H1 (cell line): Measurements from ENCODE around the gene NDEL1. TPM values are rescaled to one million over a fixed set of nuclear protein-coding genes. Genes with fewer than 3 reads are reported as not detected.

Experiments
- CTCF ChIA-PET: fragments of 300-600 bp; sonication (Branson Sonifier 250); formaldehyde crosslinking; loops from one replicate; lab custom pipeline; 2021; ENCODE audit not compliant: partially characterized antibody; lab: Charles Lee
- POLR2A ChIA-PET: fragments of 300-600 bp; sonication (Branson Sonifier 250); formaldehyde crosslinking; loops from one replicate; lab custom pipeline; 2021; ENCODE audit warnings: inconsistent platforms; ENCODE audit not compliant: partially characterized antibody; lab: Charles Lee
- DNase-seq, 2 experiments: peaks; one replicate each; pipeline versions ENCODE4 v3.0.0 to v3.0.0-alpha.2; 2010 to 2022; ENCODE audit warnings: low spot score in 2 of 2, low read depth in 1 of 2, mixed read lengths in 1 of 2
- FAIRE-seq: peaks from 2 replicates; lab custom pipeline; 2011; peaks lifted over from hg19 to GRCh38; lab: Jason Lieb, UNC
- H2AFZ ChIP-seq: 2 replicates; pipeline ENCODE4 v1.8.1; 2012; ENCODE audit warnings: low read length, inconsistent platforms
- H2AK5ac ChIP-seq: 2 replicates; pipeline ENCODE4 v1.6.1; 2013; ENCODE audit warnings: low read depth, low read length
- H2BK120ac ChIP-seq: replicated peaks from 2 replicates; pipeline ENCODE3; 2013; ENCODE audit warnings: low read depth, low read length, inconsistent platforms
- H2BK12ac ChIP-seq: 2 replicates; pipeline ENCODE4 v1.6.1; 2013; ENCODE audit warnings: low read depth, low read length
- H2BK15ac ChIP-seq: 2 replicates; pipeline ENCODE4 v1.6.1; 2013; ENCODE audit warnings: low read length
- H2BK20ac ChIP-seq: 2 replicates; pipeline ENCODE4 v1.6.1; 2013; ENCODE audit warnings: low read length
- H2BK5ac ChIP-seq: 2 replicates; pipeline ENCODE4 v1.6.1; 2013; ENCODE audit warnings: low read depth, low read length
- H3K14ac ChIP-seq: 2 replicates; pipeline ENCODE4 v1.6.1; 2013; ENCODE audit warnings: inconsistent platforms; ENCODE audit not compliant: insufficient read length
- H3K18ac ChIP-seq: 2 replicates; pipeline ENCODE4 v1.6.1; 2013; ENCODE audit warnings: low read length; ENCODE audit errors: extremely low read depth
- H3K23ac ChIP-seq: 2 replicates; pipeline ENCODE4 v1.6.1; 2013; ENCODE audit warnings: inconsistent platforms; ENCODE audit not compliant: insufficient read length
- H3K23me2 ChIP-seq: 2 replicates; pipeline ENCODE4 v1.6.1; 2013; ENCODE audit warnings: low read depth, low read length
- H3K27ac ChIP-seq: 2 replicates; pipeline ENCODE4 v1.6.1; 2011; ENCODE audit warnings: low read depth, low read length, inconsistent platforms
- H3K27me3 ChIP-seq, 4 experiments: replicated peaks in 1 of 4; 1 replicate in 1 of 4; 2 replicates in 3 of 4; pipeline versions ENCODE4 v1.6.1 to v1.8.1; 2011 to 2013; ENCODE audit warnings: low read length in 3 of 4, mild to moderate bottlenecking in 3 of 4, inconsistent platforms in 2 of 4, mixed read lengths in 2 of 4, moderate library complexity in 1 of 4; ENCODE audit not compliant: control insufficient read depth in 3 of 4, insufficient read depth in 3 of 4; ENCODE audit errors: extremely low read depth in 1 of 4
- H3K36me3 ChIP-seq, 4 experiments: 2 replicates each; pipeline versions ENCODE4 v1.6.1 to v1.8.1; 2011 to 2013; ENCODE audit warnings: mild to moderate bottlenecking in 4 of 4, low read length in 3 of 4, moderate library complexity in 2 of 4, control low read depth in 1 of 4, inconsistent platforms in 1 of 4; ENCODE audit not compliant: insufficient read depth in 4 of 4, control insufficient read depth in 2 of 4
- H3K4ac ChIP-seq: replicated peaks from 2 replicates; pipeline ENCODE3; 2013; ENCODE audit warnings: low read length, low read depth, mixed read lengths, inconsistent platforms; ENCODE audit not compliant: insufficient read length
- H3K4me1 ChIP-seq, 4 experiments: replicated peaks in 1 of 4; 1 replicate in 1 of 4; 2 replicates in 3 of 4; pipeline versions ENCODE4 v1.6.1 to v1.8.1; 2011 to 2013; ENCODE audit warnings: low read length in 3 of 4, inconsistent platforms in 2 of 4, mixed read lengths in 1 of 4; ENCODE audit not compliant: insufficient read depth in 4 of 4, control insufficient read depth in 3 of 4
- H3K4me2 ChIP-seq, 2 experiments: 2 replicates each; pipeline versions ENCODE4 v1.6.1 to v1.8.1; 2011 to 2013; ENCODE audit warnings: low read depth in 2 of 2, low read length in 2 of 2, control low read depth in 1 of 2, inconsistent platforms in 1 of 2, mild to moderate bottlenecking in 1 of 2; ENCODE audit not compliant: insufficient read depth in 1 of 2
- H3K4me3 ChIP-seq, 4 experiments: fragments of 200-600, 300-600 bp in 1 of 4; sonication (generic), shearing (Covaris generic), sonication (Bioruptor Twin) in 1 of 4; 2 replicates each; pipeline versions ENCODE4 v1.5.1 to v1.8.1; 2011 to 2016; ENCODE audit warnings: low read length in 4 of 4, low read depth in 3 of 4, control low read depth in 2 of 4, inconsistent platforms in 2 of 4, mild to moderate bottlenecking in 2 of 4, mixed read lengths in 1 of 4, moderate library complexity in 1 of 4; ENCODE audit not compliant: insufficient read depth in 2 of 4; ENCODE audit errors: extremely low read depth in 1 of 4
- H3K56ac ChIP-seq: replicated peaks from 2 replicates; pipeline ENCODE3; 2013; ENCODE audit warnings: low read depth, mild to moderate bottlenecking, mixed read lengths, low read length, inconsistent platforms; ENCODE audit not compliant: insufficient read length
- H3K79me1 ChIP-seq: 2 replicates; pipeline ENCODE4 v1.6.1; 2013; ENCODE audit warnings: low read depth, low read length, control low read depth
- H3K79me2 ChIP-seq, 2 experiments: 2 replicates each; pipeline versions ENCODE4 v1.6.1 to v1.8.1; 2012 to 2013; ENCODE audit warnings: low read length in 2 of 2, mild to moderate bottlenecking in 2 of 2, inconsistent platforms in 1 of 2; ENCODE audit not compliant: insufficient read depth in 2 of 2, control insufficient read depth in 1 of 2
- H3K9ac ChIP-seq, 4 experiments: replicated peaks in 1 of 4; 1 replicate in 1 of 4; 2 replicates in 3 of 4; pipeline versions ENCODE4 v1.6.1 to v1.8.1; 2011 to 2013; ENCODE audit warnings: low read depth in 3 of 4, low read length in 3 of 4, control low read depth in 2 of 4, mild to moderate bottlenecking in 2 of 4, moderate library complexity in 2 of 4, inconsistent platforms in 1 of 4; ENCODE audit errors: extremely low read depth in 1 of 4
- H3K9me3 ChIP-seq, 2 experiments: 2 replicates each; pipeline versions ENCODE4 v1.6.1 to v1.8.1; 2012 to 2013; ENCODE audit warnings: mild to moderate bottlenecking in 2 of 2, moderate library complexity in 2 of 2, control low read depth in 1 of 2, inconsistent platforms in 1 of 2, low read depth in 1 of 2, low read length in 1 of 2, mixed read lengths in 1 of 2; ENCODE audit not compliant: insufficient read depth in 2 of 2
- H4K20me1 ChIP-seq, 2 experiments: replicated peaks in 1 of 2; 2 replicates each; pipeline versions ENCODE3 to v1.8.1; 2011 to 2013; ENCODE audit warnings: inconsistent platforms in 2 of 2, low read length in 2 of 2, mild to moderate bottlenecking in 1 of 2; ENCODE audit not compliant: insufficient read depth in 2 of 2, control insufficient read depth in 1 of 2
- H4K5ac ChIP-seq: 2 replicates; pipeline ENCODE4 v1.6.1; 2013; ENCODE audit warnings: low read length, low read depth, mixed read lengths, inconsistent platforms; ENCODE audit not compliant: insufficient read length
- H4K8ac ChIP-seq: 2 replicates; pipeline ENCODE4 v1.8.0; 2013; ENCODE audit warnings: mild to moderate bottlenecking, moderate library complexity, low read length, inconsistent platforms; ENCODE audit not compliant: insufficient read depth; ENCODE audit errors: extremely low read depth
- H4K91ac ChIP-seq: replicated peaks from 2 replicates; pipeline ENCODE3; 2013; ENCODE audit warnings: low read length, mixed read lengths, inconsistent platforms; ENCODE audit not compliant: insufficient read length
- RAD21 ChIP-seq, 2 experiments: IDR thresholded peaks in 1 of 2; conservative IDR thresholded peaks in 1 of 2; 2 replicates each; pipeline ENCODE4 v1.6.1; 2011; ENCODE audit warnings: low read depth in 2 of 2, low read length in 2 of 2, improper control_type of control experiment in 1 of 2, inconsistent platforms in 1 of 2, mild to moderate bottlenecking in 1 of 2, moderate library complexity in 1 of 2
- WGBS, 2 experiments: shearing (Covaris generic) in 1 of 2; methylation state at CpG; one replicate each; pipeline versions ENCODE4 v1.1.6 to v1.1.7; 2013 to 2015; ENCODE audit warnings: low lambda C conversion rate in 2 of 2, mixed read lengths in 2 of 2, inconsistent platforms in 1 of 2, low coverage in 1 of 2, missing lambda C conversion rate in 1 of 2; ENCODE audit not compliant: insufficient replicate concordance in 2 of 2, insufficient coverage in 1 of 2, insufficient read length in 1 of 2; ENCODE audit errors: extremely low coverage in 1 of 2, missing lambda C conversion rate in 1 of 2; 5-methylcytosine and 5-hydroxymethylcytosine counted together
- polyA plus RNA-seq, 7 experiments: library from polyadenylated mRNA; depleted of rRNA in 3 of 7; stranded (reverse) in 5 of 7; unstranded in 2 of 7; fragments of >200 nt in 5 of 7; fragments of 200-250 nt in 2 of 7; gene quantifications; 1 replicate in 5 of 7; 2 replicates in 1 of 7; 4 replicates in 1 of 7; pipeline versions ENCODE4 v1.2.1 to v1.2.3, GENCODE V29; 2011 to 2013; ENCODE audit warnings: missing spikeins in 2 of 7, mixed read lengths in 2 of 7
- total RNA-seq: library from RNA; stranded (reverse); fragmentation: NEBNext Ultra II Directional; extraction: Animal tissue kit (Norgen Biotek cat#: 25700); gene quantifications from 2 replicates; pipeline ENCODE4 v1.2.1, GENCODE V29; 2021

NDEL1 gene
- total and polyA plus RNA-seq, 2 of the 8 experiments (the other 6 are each of a cell fraction or from before 2014, with no cell fraction given), result 31.1 to 32.9 TPM

DNA sequence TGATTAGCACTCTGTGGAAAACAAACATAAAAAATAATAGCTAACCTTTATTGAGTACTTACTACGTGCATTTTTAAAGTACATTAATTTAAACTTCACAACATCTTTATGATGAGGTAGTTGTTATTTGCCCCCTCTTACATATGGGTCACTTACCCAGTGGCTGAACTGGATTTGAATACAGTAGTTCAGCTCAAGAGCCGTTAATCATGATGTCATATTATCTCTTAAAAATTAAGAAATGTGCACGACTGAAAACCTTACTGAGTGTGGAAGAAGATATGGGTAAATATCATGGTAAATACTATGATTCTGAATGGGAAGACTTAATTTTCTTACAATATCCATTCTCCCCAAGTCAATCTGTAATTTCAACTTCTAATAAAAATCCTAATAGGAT lies 17.6 kb downstream of the NDEL1 start:
- Histone ChIP-seq H4K8ac (no peak overlapping the region), H4K91ac (no peak overlapping the region), H3K9ac (no peak overlapping the region), H2AFZ (no peak overlapping the region), H2BK12ac (no peak overlapping the region), H2BK20ac (no peak overlapping the region)
- no peak for DNase-seq
- TF ChIP-seq RAD21 (IDR thresholded peaks at IDR 0.05 in 1 of 2, conservative IDR thresholded peaks at IDR 0.05 in 1 of 2; ENCODE audit: low read depth in 2 of 2, low read length in 2 of 2), result no peak
- TF ChIP-seq, all 59 proteins: peak for 0
- Histone ChIP-seq H2BK15ac (no peak overlapping the region), H4K20me1 (no peaks in the 10 kb centered on the region), H3K4ac (no peak overlapping the region), H2AK5ac (no peak overlapping the region), H3K9me3 (no peaks in the 10 kb centered on the region), H3K27me3 (no peaks in the 10 kb centered on the region), H2BK120ac (no peak overlapping the region), H3K18ac (no peak overlapping the region), H3K56ac (no peak overlapping the region), H3K36me3 (peaks cover 10 to 48% (median 20%) of the 10 kb centered on the region in 4 experiments), H3K14ac (no peak overlapping the region), H3K79me2 (no peaks in the 10 kb centered on the region), H3K23ac (no peak overlapping the region), H3K4me1 (no peaks in the 10 kb centered on the region), H3K79me1 (no peaks in the 10 kb centered on the region), H3K27ac (no peak overlapping the region), H2BK5ac (no peak overlapping the region), H3K4me3 (no peak overlapping the region), H3K23me2 (no peaks in the 10 kb centered on the region), H4K5ac (no peak overlapping the region), H3K4me2 (no peak overlapping the region)
- CTCF ChIA-PET, result no interaction called here
- POLR2A ChIA-PET, result interaction anchor here (1.0 kb wide), 1 partner anchor 71 kb away, joined by 3 read pairs; no protein-coding TSS in a partner anchor
- FAIRE-seq, result no peak
- WGBS, 2 experiments, result 92% methylated on average over 3 of the region's 3 CpGs; no CpG with 5 or more reads in 1 of the 2 experiments
